ENCODE results near the gene TRIM9. TPM values are rescaled to one million over a fixed set of nuclear protein-coding genes. Genes with fewer than 3 reads are reported as not detected.
"Not testable (repeated sequence)": the region's sequence is repeated elsewhere in the genome, so short reads cannot be mapped to it uniquely, and the experiment has no call there.

Gene TRIM9
- total and polyA plus RNA-seq, 9 donors, result 0.36 to 8.7 (median 1.7) TPM

- Histone ChIP-seq H3K36me3 (no peaks in the 10 kb centered on the region), H3K27ac (no peak overlapping the region), H3K9me3 (no peaks in the 10 kb centered on the region), H3K27me3 (no peaks in the 10 kb centered on the region), H3K4me1 (ENCODE audit: insufficient read depth) (no peaks in the 10 kb centered on the region), H3K4me3 (no peak overlapping the region)
- TF ChIP-seq EP300 (IDR thresholded peaks at IDR 0.05), result no peak
- no peak for TF ChIP-seq POLR2A (IDR thresholded peaks at IDR 0.05)
- no peak for TF ChIP-seq CTCF (IDR thresholded peaks at IDR 0.05)
- no peak for DNase-seq
- 97 to 98% (median 98%) methylated on average over 2 of the region's 2 CpGs for WGBS, 3 donors
- intact Hi-C loops (cut with DNase I), result no loop called here
Measured at GRCh38 chr14:50999726-51000125, 95.2 kb downstream of the TRIM9 start.

- WGBS, 3 donors, result 75 to 79% (median 75%) methylated on average over 4 of the region's 4 CpGs
- Histone ChIP-seq H3K27ac (no peak overlapping the region), H3K4me1 (ENCODE audit: insufficient read depth) (no peaks in the 10 kb centered on the region), H3K27me3 (no peaks in the 10 kb centered on the region), H3K4me3 (no peak overlapping the region), H3K36me3 (no peaks in the 10 kb centered on the region), H3K9me3 (no peaks in the 10 kb centered on the region)
- intact Hi-C loops (cut with DNase I), result no loop called here
- DNase-seq, result no peak
- TF ChIP-seq POLR2A (IDR thresholded peaks at IDR 0.05) (no peak), EP300 (IDR thresholded peaks at IDR 0.05) (no peak), CTCF (IDR thresholded peaks at IDR 0.05) (no peak)
Measured at GRCh38 chr14:50998612-50999011, 96.3 kb downstream of the TRIM9 start.

GRCh38 chr14:50997712-50998111 lies 97.2 kb downstream of the TRIM9 start:
- Histone ChIP-seq H3K27me3 (no peaks in the 10 kb centered on the region), H3K36me3 (no peaks in the 10 kb centered on the region), H3K9me3 (no peaks in the 10 kb centered on the region), H3K4me1 (ENCODE audit: insufficient read depth) (no peaks in the 10 kb centered on the region), H3K4me3 (no peak overlapping the region), H3K27ac (no peak overlapping the region)
- intact Hi-C loops (cut with DNase I), result no loop called here
- DNase-seq, result no peak
- WGBS, 3 donors, result 82 to 95% (median 87%) methylated on average over 9 of the region's 9 CpGs
- TF ChIP-seq CTCF (IDR thresholded peaks at IDR 0.05) (no peak), EP300 (IDR thresholded peaks at IDR 0.05) (no peak), POLR2A (IDR thresholded peaks at IDR 0.05) (no peak)

GRCh38 chr14:50994158-50994557 lies 100.7 kb downstream of the TRIM9 start:
- H3K4me3 ChIP-seq; H3K27me3 ChIP-seq; H3K27ac ChIP-seq; H3K4me1 ChIP-seq (ENCODE audit: insufficient read depth); intact Hi-C loops (cut with DNase I); H3K9me3 ChIP-seq; H3K36me3 ChIP-seq; DNase-seq: not testable (repeated sequence)

GRCh38 chr14:50985859-50986331 lies 109.0 kb downstream of the TRIM9 start:
- TF ChIP-seq EP300 (IDR thresholded peaks at IDR 0.05) (no peak), POLR2A (IDR thresholded peaks at IDR 0.05) (no peak), CTCF (IDR thresholded peaks at IDR 0.05) (no peak)
- H3K4me1 ChIP-seq (ENCODE audit: insufficient read depth), result no peaks in the 10 kb centered on the region
- intact Hi-C loops (cut with DNase I), result no loop called here
- H3K27me3 ChIP-seq, result no peaks in the 10 kb centered on the region
- H3K4me3 ChIP-seq, result no peak overlapping the region
- H3K36me3 ChIP-seq, result no peaks in the 10 kb centered on the region
- 70 to 74% (median 71%) methylated on average over 12 of the region's 12 CpGs for WGBS, 3 donors
- no peak overlapping the region for H3K27ac ChIP-seq
- no peaks in the 10 kb centered on the region for H3K9me3 ChIP-seq
- no peak for DNase-seq

Data from ovary (tissue), 9 donors.